Erythroblast (primary cell): Measurements from ENCODE around the gene ADD1.

Experiments used
- GATA1 ChIP-seq: IDR thresholded peaks from 2 replicates; pipeline ENCODE4 v1.6.1; 2011; ENCODE audit warnings: low read depth, mild to moderate bottlenecking, control low read depth, low read length, moderate library complexity
- POLR2A ChIP-seq: IDR thresholded peaks from 2 replicates; pipeline ENCODE4 v1.6.1; 2011; ENCODE audit warnings: mild to moderate bottlenecking, low read length

DNA sequence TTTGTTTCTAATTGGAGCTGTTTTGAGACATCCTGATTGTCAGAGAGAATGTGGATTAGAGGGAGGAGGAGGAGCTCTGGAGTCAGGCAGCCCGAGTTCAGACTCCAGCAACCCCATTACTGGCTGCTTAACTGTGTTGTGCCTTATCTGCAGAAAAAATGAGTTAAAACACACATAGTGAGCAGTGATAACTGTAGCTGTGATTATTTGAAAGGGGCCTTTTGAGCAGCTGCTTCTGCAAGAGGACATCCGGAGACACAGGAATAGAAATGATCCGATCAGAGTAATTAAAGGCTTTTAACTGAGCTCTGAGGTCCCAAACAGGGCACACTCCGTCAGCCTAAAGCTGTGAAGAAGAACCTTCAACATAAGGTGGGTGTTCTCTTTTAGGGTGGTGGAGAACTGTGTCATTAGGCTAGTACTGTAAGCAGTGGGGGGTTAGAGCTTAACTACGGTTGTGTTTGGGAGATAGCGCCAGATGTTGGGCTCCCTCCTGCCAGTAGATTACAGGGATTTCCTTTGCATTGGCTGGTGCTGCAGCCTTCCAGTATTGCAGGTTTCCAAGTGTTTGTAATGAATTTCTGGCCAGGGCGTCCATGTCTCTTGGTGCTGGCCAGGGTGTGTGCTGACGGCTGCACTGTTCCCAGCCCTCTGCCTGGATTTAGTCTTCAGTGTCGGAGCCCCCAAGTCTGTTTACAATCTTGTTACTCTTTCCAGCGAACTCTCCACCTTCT lies 24.3 kb downstream of the ADD1 start:
- TF ChIP-seq POLR2A, result no peak
- peak; percentile 36 for TF ChIP-seq GATA1
